Mucosa of descending colon (tissue), 3 donors: ENCODE data around the gene GPA33. TPM values are rescaled to one million over a fixed set of nuclear protein-coding genes. Genes with fewer than 3 reads are reported as not detected.
A peak's percentile ranks its signal among the peaks of the same experiment; 100 is the strongest.

Experiments used
- ATAC-seq: fragments of 200-7000 bp; cut with Tn5 transposase; one replicate; pipeline ENCODE4 v1.9.1; 2020; ENCODE audit warnings: mild to moderate bottlenecking, moderate library complexity
- DNase-seq, 3 donors: peaks; one replicate each; pipeline ENCODE4 v3.0.0-alpha.2; 2020
- H3K36me3 ChIP-seq: fragments of 200-600 bp; one replicate; pipeline ENCODE4 v1.8.0; 2021; ENCODE audit warnings: low read depth, mild to moderate bottlenecking
- H3K4me1 ChIP-seq: fragments of 200-600 bp; one replicate; pipeline ENCODE4 v1.8.0; 2021; ENCODE audit warnings: low read depth, mild to moderate bottlenecking
- H3K4me3 ChIP-seq: fragments of 200-600 bp; one replicate; pipeline ENCODE4 v1.8.0; 2021; ENCODE audit warnings: mild to moderate bottlenecking
- H3K9me3 ChIP-seq: fragments of 200-600 bp; one replicate; pipeline ENCODE4 v1.8.0; 2021; ENCODE audit warnings: mild to moderate bottlenecking
- intact Hi-C, 2 donors: fragments of 100-400 bp; cut with DNase I in 1 of 2; cut with micrococcal nuclease in 1 of 2; formaldehyde crosslinking; loops; one replicate each; pipeline versions ENCODE4 v1.11.0 to v1.11.1; 2022; cut with DNase I, micrococcal nuclease
- total RNA-seq, 3 donors: library from RNA; stranded (reverse); fragmentation: NEBNext Ultra II Directional in 2 of 3; extraction: Animal tissue kit (Norgen Biotek cat#: 25700) in 2 of 3; gene quantifications; one replicate each; pipeline versions ENCODE4 v1.2.1 to v1.2.4, GENCODE V29; 2021 to 2023
- TF ChIP-seq, protein P1 (sequence below): fragments of 200-600 bp; IDR thresholded peaks from one replicate; pipeline ENCODE4 v1.8.0; 2022; ENCODE audit warnings: antibody characterized with exemption, mild to moderate bottlenecking
- donor health status: DM: no; HTN: no; CAD: no; lungs with moderate emphysema.
- donor health status: DM: no; HTN: no; CAD: no.
- donor health status: DM: no; HTN: yes; CAD: no.

GPA33 gene
- total RNA-seq, 3 donors from 2014 or later, result 221 to 764 (median 482) TPM

DNA sequence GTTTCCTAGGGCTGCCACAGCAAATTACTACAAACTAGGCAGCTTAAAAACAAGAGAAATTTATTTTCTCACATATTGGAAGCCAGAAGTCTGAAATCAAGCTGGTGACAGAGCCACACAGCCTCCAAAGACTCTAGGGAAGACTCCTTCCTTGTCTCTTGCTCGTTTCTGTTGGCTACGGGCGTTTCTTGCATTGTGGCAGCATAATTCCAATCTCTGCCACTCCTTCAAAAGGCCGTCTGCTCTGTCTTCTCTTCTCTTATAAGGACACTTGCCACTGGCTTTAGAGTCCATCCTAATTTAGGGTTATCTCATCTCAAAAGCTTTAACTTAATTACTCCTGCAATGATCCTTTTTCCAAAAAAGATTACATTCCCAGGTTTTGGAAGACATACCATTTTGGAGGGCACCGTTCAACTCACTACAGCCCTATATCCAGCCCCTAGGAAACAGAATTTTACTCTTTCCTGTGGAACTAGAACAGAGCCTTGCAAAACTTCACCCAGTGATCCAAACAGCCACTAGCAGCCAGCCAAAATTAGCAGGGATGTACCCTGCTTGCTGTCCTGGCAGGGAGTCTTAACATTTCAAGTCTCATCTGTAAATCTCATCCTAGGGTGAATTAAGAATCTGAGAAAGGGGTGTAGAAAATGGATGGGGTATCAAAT lies 12.9 kb upstream of the GPA33 start:
- no peaks in the 10 kb centered on the region for H3K36me3 ChIP-seq
- DNase-seq (no peak), ATAC-seq (no peak)
- H3K4me1 ChIP-seq, result peaks cover 4% of the 10 kb centered on the region
- intact Hi-C loops, result no loop called here
- no peaks in the 10 kb centered on the region for H3K9me3 ChIP-seq
- H3K4me3 ChIP-seq, result no peak overlapping the region
- TF ChIP-seq, protein P1, sequence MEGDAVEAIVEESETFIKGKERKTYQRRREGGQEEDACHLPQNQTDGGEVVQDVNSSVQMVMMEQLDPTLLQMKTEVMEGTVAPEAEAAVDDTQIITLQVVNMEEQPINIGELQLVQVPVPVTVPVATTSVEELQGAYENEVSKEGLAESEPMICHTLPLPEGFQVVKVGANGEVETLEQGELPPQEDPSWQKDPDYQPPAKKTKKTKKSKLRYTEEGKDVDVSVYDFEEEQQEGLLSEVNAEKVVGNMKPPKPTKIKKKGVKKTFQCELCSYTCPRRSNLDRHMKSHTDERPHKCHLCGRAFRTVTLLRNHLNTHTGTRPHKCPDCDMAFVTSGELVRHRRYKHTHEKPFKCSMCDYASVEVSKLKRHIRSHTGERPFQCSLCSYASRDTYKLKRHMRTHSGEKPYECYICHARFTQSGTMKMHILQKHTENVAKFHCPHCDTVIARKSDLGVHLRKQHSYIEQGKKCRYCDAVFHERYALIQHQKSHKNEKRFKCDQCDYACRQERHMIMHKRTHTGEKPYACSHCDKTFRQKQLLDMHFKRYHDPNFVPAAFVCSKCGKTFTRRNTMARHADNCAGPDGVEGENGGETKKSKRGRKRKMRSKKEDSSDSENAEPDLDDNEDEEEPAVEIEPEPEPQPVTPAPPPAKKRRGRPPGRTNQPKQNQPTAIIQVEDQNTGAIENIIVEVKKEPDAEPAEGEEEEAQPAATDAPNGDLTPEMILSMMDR, result no peak

DNA sequence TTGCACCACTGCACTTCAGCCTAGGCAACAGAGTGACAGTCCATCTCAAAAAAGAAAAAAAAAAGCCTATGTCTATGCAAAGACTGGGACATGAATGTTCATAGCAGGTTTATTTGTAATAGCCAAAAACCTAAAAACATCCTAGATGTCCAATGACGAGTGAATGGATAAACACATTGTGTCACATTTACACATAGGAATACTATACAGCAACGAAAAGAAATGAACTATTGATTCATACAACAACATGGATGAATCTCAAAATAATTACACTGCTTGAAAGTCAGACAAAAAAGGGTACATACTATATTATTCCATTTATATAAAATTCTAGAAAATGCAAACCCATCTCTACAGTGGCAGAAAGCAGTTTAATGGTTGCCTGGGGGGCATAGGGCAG lies 11.6 kb upstream of the GPA33 start:
- no peak overlapping the region for H3K4me3 ChIP-seq
- no peak for ATAC-seq
- H3K9me3 ChIP-seq, result no peaks in the 10 kb centered on the region
- intact Hi-C loops, result no loop called here
- no peaks in the 10 kb centered on the region for H3K36me3 ChIP-seq
- no peak for DNase-seq
- H3K4me1 ChIP-seq, result peaks cover 4% of the 10 kb centered on the region
- TF ChIP-seq, protein P1, result no peak

DNA sequence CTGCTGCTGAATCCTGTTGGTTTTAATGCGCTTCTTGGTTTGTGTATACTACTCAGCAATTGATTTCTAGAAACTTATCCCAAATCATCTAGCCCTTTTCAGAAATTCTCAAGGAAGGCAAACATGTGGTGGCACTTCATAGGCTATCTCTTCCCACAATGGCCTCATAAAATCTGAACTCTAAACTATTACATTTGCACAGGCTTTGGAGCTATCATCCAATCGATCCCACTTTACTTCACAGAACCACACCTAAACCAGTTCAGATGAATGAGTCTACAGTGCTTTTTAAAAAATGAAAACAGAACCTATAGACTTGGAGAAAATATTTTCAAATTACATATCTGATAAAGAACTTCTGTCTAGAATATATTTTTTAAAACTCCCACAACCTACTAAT lies 10.6 kb upstream of the GPA33 start:
- H3K4me1 ChIP-seq, result peaks cover 4% of the 10 kb centered on the region
- H3K9me3 ChIP-seq, result no peaks in the 10 kb centered on the region
- no peaks in the 10 kb centered on the region for H3K36me3 ChIP-seq
- TF ChIP-seq, protein P1, result no peak
- intact Hi-C loops, result no loop called here
- H3K4me3 ChIP-seq, result no peak overlapping the region
- DNase-seq (no peak), ATAC-seq (peak; percentile 82)

DNA sequence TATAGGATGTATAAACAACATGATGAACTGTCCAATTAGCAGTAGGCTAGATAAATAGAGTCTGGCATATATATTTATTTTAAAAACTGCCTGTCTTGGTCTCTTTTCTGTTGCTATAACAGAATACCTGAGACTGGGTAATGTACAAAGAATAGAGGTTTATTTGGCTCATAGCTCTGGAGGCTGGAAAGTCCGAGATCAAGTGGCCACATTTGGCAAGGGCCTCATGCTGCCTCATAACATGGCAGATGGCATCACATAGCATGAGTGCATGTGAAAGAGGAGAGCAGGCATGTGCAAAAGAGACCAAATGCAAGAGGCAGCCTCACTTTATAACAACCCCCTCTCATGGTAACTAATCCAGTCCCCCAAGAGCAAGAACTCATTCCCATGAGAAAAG lies 9.7 kb upstream of the GPA33 start:
- Histone ChIP-seq H3K9me3 (no peaks in the 10 kb centered on the region), H3K4me1 (no peaks in the 10 kb centered on the region), H3K4me3 (no peak overlapping the region), H3K36me3 (no peaks in the 10 kb centered on the region)
- DNase-seq (no peak), ATAC-seq (no peak)
- TF ChIP-seq, protein P1, result no peak
- intact Hi-C loops, result no loop called here

DNA sequence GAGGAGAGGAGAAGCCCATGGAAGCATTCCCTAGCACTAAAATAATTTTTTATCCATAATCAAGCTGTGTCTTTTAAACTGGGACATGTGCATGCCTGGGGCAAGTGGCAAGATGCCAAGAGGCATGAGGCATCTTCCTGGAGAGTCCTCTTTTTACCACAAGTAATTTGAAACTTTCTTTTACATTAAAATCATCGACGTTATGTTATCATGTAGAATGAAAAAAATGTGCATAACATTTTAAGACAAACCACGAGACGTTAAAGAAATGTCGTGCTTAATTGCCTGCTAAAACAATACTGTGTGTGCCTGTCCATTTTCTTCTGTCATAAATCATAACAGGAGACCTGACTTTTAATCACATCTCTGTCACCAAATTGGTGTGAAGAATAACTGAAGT lies 5.2 kb upstream of the GPA33 start:
- ATAC-seq, result no peak

More for the DNA sequence above, 5.2 kb upstream of the GPA33 start:
- H3K36me3 ChIP-seq, result no peaks in the 10 kb centered on the region
- no peaks in the 10 kb centered on the region for H3K9me3 ChIP-seq
- no peak overlapping the region for H3K4me3 ChIP-seq
- intact Hi-C loops, result no loop called here
- H3K4me1 ChIP-seq, result peaks cover 8% of the 10 kb centered on the region
- DNase-seq, result no peak
- TF ChIP-seq, protein P1, result no peak
